ENCODE data around the gene PTPN3.

The PTPN3 gene

GRCh38 chr9:109518621-109519335 lies 20.7 kb upstream of the PTPN3 start:
- no peak for DNase-seq
- Histone ChIP-seq H3K18ac (ENCODE audit: low read depth in 1 of 2, low read length in 2 of 2) (no peak overlapping the region), H3K4me3 (ENCODE audit: insufficient read depth in 1 of 2, low read depth in 1 of 2, low read length in 2 of 2) (no peak overlapping the region), H3K4me2 (ENCODE audit: low read length, poor library complexity, severe bottlenecking) (no peak overlapping the region), H2AFZ (ENCODE audit: low read depth, low read length) (no peak overlapping the region), H3K36me3 (ENCODE audit: control insufficient read depth in 1 of 2, insufficient read depth in 2 of 2, low read depth in 1 of 2, low read length in 2 of 2) (no peaks in the 10 kb centered on the region), H2BK120ac (ENCODE audit: low read depth, low read length) (no peak overlapping the region), H2BK12ac (ENCODE audit: low read length in 2 of 2) (no peak overlapping the region), H3K9ac (ENCODE audit: low read length) (no peak overlapping the region), H2BK15ac (ENCODE audit: low read depth, poor library complexity, severe bottlenecking) (no peak overlapping the region), H3K79me1 (replicated peaks; ENCODE audit: low read length, poor library complexity, severe bottlenecking) (no peaks in the 10 kb centered on the region), H3K27ac (ENCODE audit: low read length, poor library complexity, severe bottlenecking) (no peak overlapping the region), H4K8ac (ENCODE audit: low read length) (no peak overlapping the region), H3K23ac (ENCODE audit: low read length in 2 of 2) (no peak overlapping the region), H3K27me3 (ENCODE audit: control insufficient read depth in 1 of 2, insufficient read depth in 1 of 2, low read length in 2 of 2) (peaks cover 32 to 64% of the 10 kb centered on the region in 2 experiments), H3K4me1 (ENCODE audit: control insufficient read depth, insufficient read depth, low read depth, low read length) (no peaks in the 10 kb centered on the region), H3K9me3 (ENCODE audit: control insufficient read depth, low read length) (no peaks in the 10 kb centered on the region), H3K4ac (ENCODE audit: low read depth in 1 of 2, low read length in 2 of 2) (no peak overlapping the region), H2AK5ac (ENCODE audit: low read length, severe bottlenecking) (no peak overlapping the region), H4K91ac (ENCODE audit: low read length) (no peak overlapping the region), H2BK5ac (ENCODE audit: low read depth, low read length, poor library complexity, severe bottlenecking) (no peak overlapping the region), H3K14ac (ENCODE audit: low read length in 2 of 2) (no peak overlapping the region)
- 65% methylated on average over 2 of the region's 4 CpGs for WGBS

- H3K4ac ChIP-seq (ENCODE audit: low read depth in 1 of 2, low read length in 2 of 2) = no peak overlapping the region
- H3K79me1 ChIP-seq (replicated peaks; ENCODE audit: low read length, poor library complexity, severe bottlenecking) = no peaks in the 10 kb centered on the region
- no peak overlapping the region for H3K14ac ChIP-seq (ENCODE audit: low read length in 2 of 2)
- H3K18ac ChIP-seq (ENCODE audit: low read depth in 1 of 2, low read length in 2 of 2) = no peak overlapping the region
- H3K27me3 ChIP-seq (ENCODE audit: control insufficient read depth in 1 of 2, insufficient read depth in 1 of 2, low read length in 2 of 2) = peaks cover 32 to 60% of the 10 kb centered on the region in 2 experiments
- no peaks in the 10 kb centered on the region for H3K36me3 ChIP-seq (ENCODE audit: control insufficient read depth in 1 of 2, insufficient read depth in 2 of 2, low read depth in 1 of 2, low read length in 2 of 2)
- H4K8ac ChIP-seq (ENCODE audit: low read length) = no peak overlapping the region
- H2BK120ac ChIP-seq (ENCODE audit: low read depth, low read length) = no peak overlapping the region
- no peak overlapping the region for H2BK15ac ChIP-seq (ENCODE audit: low read depth, poor library complexity, severe bottlenecking)
- WGBS = 100% methylated on average over 1 of the region's 1 CpG
- H3K23ac ChIP-seq (ENCODE audit: low read length in 2 of 2) = no peak overlapping the region
- no peak overlapping the region for H3K27ac ChIP-seq (ENCODE audit: low read length, poor library complexity, severe bottlenecking)
- no peak overlapping the region for H2BK12ac ChIP-seq (ENCODE audit: low read length in 2 of 2)
- H2AK5ac ChIP-seq (ENCODE audit: low read length, severe bottlenecking) = no peak overlapping the region
- no peak overlapping the region for H3K4me3 ChIP-seq (ENCODE audit: insufficient read depth in 1 of 2, low read depth in 1 of 2, low read length in 2 of 2)
- H2BK5ac ChIP-seq (ENCODE audit: low read depth, low read length, poor library complexity, severe bottlenecking) = no peak overlapping the region
- H3K9ac ChIP-seq (ENCODE audit: low read length) = no peak overlapping the region
- no peaks in the 10 kb centered on the region for H3K9me3 ChIP-seq (ENCODE audit: control insufficient read depth, low read length)
- H3K4me2 ChIP-seq (ENCODE audit: low read length, poor library complexity, severe bottlenecking) = no peak overlapping the region
- no peaks in the 10 kb centered on the region for H3K4me1 ChIP-seq (ENCODE audit: control insufficient read depth, insufficient read depth, low read depth, low read length)
- no peak overlapping the region for H4K91ac ChIP-seq (ENCODE audit: low read length)
- no peak for DNase-seq
- H2AFZ ChIP-seq (ENCODE audit: low read depth, low read length) = no peak overlapping the region
Measured at GRCh38 chr9:109517901-109518377, 19.8 kb upstream of the PTPN3 start.

- H3K9ac ChIP-seq (ENCODE audit: low read length) = no peak overlapping the region
- H4K8ac ChIP-seq (ENCODE audit: low read length) = no peak overlapping the region
- H3K4me2 ChIP-seq (ENCODE audit: low read length, poor library complexity, severe bottlenecking) = no peak overlapping the region
- no peak overlapping the region for H3K4ac ChIP-seq (ENCODE audit: low read depth in 1 of 2, low read length in 2 of 2)
- H3K4me3 ChIP-seq (ENCODE audit: insufficient read depth in 1 of 2, low read depth in 1 of 2, low read length in 2 of 2) = no peak overlapping the region
- peaks cover 37 to 58% of the 10 kb centered on the region in 2 experiments for H3K27me3 ChIP-seq (ENCODE audit: control insufficient read depth in 1 of 2, insufficient read depth in 1 of 2, low read length in 2 of 2)
- no peak overlapping the region for H2AK5ac ChIP-seq (ENCODE audit: low read length, severe bottlenecking)
- H3K79me1 ChIP-seq (replicated peaks; ENCODE audit: low read length, poor library complexity, severe bottlenecking) = no peaks in the 10 kb centered on the region
- 91% methylated on average over 3 of the region's 3 CpGs for WGBS
- H3K27ac ChIP-seq (ENCODE audit: low read length, poor library complexity, severe bottlenecking) = no peak overlapping the region
- H3K18ac ChIP-seq (ENCODE audit: low read depth in 1 of 2, low read length in 2 of 2) = no peak overlapping the region
- no peak overlapping the region for H2BK12ac ChIP-seq (ENCODE audit: low read length in 2 of 2)
- no peak overlapping the region for H2BK5ac ChIP-seq (ENCODE audit: low read depth, low read length, poor library complexity, severe bottlenecking)
- no peak overlapping the region for H2AFZ ChIP-seq (ENCODE audit: low read depth, low read length)
- no peak for DNase-seq
- H3K4me1 ChIP-seq (ENCODE audit: control insufficient read depth, insufficient read depth, low read depth, low read length) = no peaks in the 10 kb centered on the region
- no peak overlapping the region for H2BK15ac ChIP-seq (ENCODE audit: low read depth, poor library complexity, severe bottlenecking)
- H2BK120ac ChIP-seq (ENCODE audit: low read depth, low read length) = no peak overlapping the region
- H3K23ac ChIP-seq (ENCODE audit: low read length in 2 of 2) = no peak overlapping the region
- no peaks in the 10 kb centered on the region for H3K36me3 ChIP-seq (ENCODE audit: control insufficient read depth in 1 of 2, insufficient read depth in 2 of 2, low read depth in 1 of 2, low read length in 2 of 2)
- H4K91ac ChIP-seq (ENCODE audit: low read length) = no peak overlapping the region
- no peaks in the 10 kb centered on the region for H3K9me3 ChIP-seq (ENCODE audit: control insufficient read depth, low read length)
- no peak overlapping the region for H3K14ac ChIP-seq (ENCODE audit: low read length in 2 of 2)
Measured at GRCh38 chr9:109513871-109514270, 15.8 kb upstream of the PTPN3 start.

DNA sequence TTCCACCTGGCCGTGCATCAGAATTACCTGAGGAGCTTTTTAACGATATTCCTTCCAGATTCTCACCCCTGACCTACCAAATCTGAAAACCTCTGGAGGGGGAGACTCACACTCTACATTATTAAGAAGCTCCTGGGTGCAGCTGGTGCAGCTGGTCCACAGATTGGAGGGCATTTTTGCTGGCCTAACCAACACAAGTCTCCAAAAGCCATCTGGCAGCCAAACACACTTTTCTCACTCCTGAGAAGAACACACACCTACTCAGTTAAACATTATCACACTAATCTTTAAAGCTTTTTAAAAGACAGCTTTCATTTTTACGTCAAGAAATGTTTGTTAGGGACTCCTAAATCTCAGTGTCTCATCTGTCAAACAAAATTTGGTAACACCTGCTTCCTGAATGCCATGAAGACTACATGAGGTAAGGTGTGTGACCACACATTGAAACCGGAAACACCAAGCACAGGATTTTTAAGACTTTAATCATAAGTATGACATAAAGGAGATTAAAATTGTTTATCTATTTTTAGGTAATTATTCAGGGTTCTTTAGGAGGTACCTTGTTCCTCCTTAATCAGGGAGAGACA lies 14.2 kb upstream of the PTPN3 start:
- Histone ChIP-seq H4K91ac (ENCODE audit: low read length) (no peak overlapping the region), H4K8ac (ENCODE audit: low read length) (no peak overlapping the region), H2BK120ac (ENCODE audit: low read depth, low read length) (no peak overlapping the region), H3K4me2 (ENCODE audit: low read length, poor library complexity, severe bottlenecking) (no peak overlapping the region), H3K27ac (ENCODE audit: low read length, poor library complexity, severe bottlenecking) (no peak overlapping the region), H3K18ac (ENCODE audit: low read depth in 1 of 2, low read length in 2 of 2) (no peak overlapping the region), H3K79me1 (replicated peaks; ENCODE audit: low read length, poor library complexity, severe bottlenecking) (no peaks in the 10 kb centered on the region), H3K14ac (ENCODE audit: low read length in 2 of 2) (no peak overlapping the region), H2BK15ac (ENCODE audit: low read depth, poor library complexity, severe bottlenecking) (no peak overlapping the region), H3K4me1 (ENCODE audit: control insufficient read depth, insufficient read depth, low read depth, low read length) (peaks cover 5% of the 10 kb centered on the region), H3K27me3 (ENCODE audit: control insufficient read depth in 1 of 2, insufficient read depth in 1 of 2, low read length in 2 of 2) (peaks cover 23 to 43% of the 10 kb centered on the region in 2 experiments), H3K4me3 (ENCODE audit: insufficient read depth in 1 of 2, low read depth in 1 of 2, low read length in 2 of 2) (no peak overlapping the region), H2BK12ac (ENCODE audit: low read length in 2 of 2) (no peak overlapping the region), H2BK5ac (ENCODE audit: low read depth, low read length, poor library complexity, severe bottlenecking) (no peak overlapping the region), H2AFZ (ENCODE audit: low read depth, low read length) (no peak overlapping the region), H3K23ac (ENCODE audit: low read length in 2 of 2) (no peak overlapping the region), H3K4ac (ENCODE audit: low read depth in 1 of 2, low read length in 2 of 2) (no peak overlapping the region), H3K36me3 (ENCODE audit: control insufficient read depth in 1 of 2, insufficient read depth in 2 of 2, low read depth in 1 of 2, low read length in 2 of 2) (no peaks in the 10 kb centered on the region), H3K9ac (ENCODE audit: low read length) (no peak overlapping the region), H2AK5ac (ENCODE audit: low read length, severe bottlenecking) (no peak overlapping the region), H3K9me3 (ENCODE audit: control insufficient read depth, low read length) (no peaks in the 10 kb centered on the region)
- no peak for DNase-seq
- 82% methylated on average over 3 of the region's 4 CpGs for WGBS
